ENCODE results near the gene SHISA4.
"Not testable (repeated sequence)": the region's sequence is repeated elsewhere in the genome, so short reads cannot be mapped to it uniquely, and the experiment has no call there.

The SHISA4 gene

DNA sequence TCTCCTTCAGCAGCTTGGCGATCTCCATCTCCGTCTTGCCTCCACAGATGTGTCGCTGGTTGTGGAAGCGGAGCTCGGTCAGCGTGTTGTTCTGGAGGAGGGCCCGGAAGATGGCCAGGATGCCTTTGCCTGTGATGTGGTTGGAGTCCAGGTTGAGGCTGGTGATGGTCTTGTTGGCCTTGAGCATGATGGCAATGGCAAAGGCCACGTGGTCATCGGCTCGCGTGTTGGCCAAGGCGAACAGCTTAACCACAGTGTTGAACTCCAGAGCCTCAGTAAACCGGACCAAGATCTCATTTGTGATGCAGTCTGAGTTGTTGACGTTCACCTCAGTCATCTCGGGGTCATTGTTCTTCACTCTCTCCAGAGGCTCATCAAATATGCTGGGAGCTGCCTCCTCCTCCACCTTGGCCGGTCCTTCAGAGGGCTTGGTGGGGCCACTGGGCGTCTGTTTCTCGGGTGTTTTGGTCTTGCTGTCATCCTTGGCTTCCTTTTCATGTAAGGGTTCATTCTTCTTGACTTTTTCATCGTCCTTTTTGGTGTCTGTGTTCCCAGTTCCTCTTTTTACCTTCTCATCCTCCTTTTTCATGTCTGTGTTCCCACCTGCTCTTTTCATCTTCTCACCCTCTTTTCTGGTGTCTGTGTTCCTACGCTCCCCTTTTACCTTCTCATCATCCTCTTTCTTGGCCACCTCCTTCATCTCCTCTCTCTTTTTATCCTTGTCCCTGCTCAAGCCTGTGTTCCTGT lies 11.2 kb downstream of the SHISA4 start:
- DNase-seq, result no peak

DNA sequence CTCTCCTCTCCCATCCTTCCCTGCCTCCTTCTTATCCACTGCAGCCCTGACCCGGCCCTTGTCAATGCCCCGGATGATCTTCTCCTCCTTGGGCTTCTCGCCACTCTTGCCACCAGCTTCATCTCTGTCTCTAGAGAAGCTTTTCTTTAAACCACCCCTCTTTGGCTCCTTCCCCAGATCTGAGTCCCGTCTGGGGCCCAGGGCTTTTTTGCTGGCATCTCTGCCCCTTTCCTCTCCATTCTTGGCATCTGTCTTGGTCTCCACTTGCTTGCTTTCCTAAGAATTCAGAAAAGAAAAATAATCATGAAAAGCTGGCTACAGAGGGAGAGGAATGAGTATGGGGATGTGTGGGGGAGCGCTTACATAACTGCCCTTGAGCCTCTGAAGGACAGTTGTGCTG lies 11.8 kb downstream of the SHISA4 start:
- DNase-seq, result no peak

DNA sequence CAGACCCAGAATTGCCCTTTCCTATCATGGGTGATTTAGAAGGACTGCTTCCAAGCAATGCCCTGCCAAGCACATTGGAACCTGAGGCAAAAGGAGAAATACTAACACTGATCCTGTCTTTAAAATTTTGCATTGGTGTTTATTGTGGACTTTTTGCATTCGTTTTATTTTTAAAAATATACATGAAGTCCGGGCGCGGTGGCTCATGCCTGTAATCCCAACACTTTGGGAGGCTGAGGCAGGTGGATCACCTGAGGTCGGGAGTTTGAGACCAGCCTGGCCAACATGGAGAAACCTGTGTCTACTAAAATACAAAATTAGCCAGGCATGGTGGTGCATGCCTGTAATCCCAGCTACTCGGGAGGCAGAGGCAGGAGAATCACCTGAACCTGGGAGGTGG lies 12.3 kb downstream of the SHISA4 start:
- not testable (repeated sequence) for DNase-seq

DNA sequence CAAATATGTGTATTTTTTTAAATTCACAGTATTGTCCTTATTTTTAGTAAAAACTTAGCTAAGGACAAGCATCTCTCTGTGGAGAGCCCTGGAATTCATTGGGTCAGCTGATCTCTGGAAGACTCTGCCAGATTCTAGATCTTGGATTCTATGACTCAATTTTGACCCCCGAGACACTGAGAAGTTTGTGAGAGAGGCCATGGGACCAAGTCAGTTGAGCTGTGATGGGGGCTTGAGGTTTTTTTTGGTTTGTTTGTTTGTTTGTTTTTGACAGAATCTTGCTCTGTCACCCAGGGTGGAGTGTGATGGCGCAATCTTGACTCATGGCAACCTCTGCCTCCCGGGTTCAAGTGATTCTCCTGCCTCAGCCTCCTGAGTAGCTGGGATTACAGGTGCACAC lies 13.5 kb downstream of the SHISA4 start:
- DNase-seq, result no peak

DNA sequence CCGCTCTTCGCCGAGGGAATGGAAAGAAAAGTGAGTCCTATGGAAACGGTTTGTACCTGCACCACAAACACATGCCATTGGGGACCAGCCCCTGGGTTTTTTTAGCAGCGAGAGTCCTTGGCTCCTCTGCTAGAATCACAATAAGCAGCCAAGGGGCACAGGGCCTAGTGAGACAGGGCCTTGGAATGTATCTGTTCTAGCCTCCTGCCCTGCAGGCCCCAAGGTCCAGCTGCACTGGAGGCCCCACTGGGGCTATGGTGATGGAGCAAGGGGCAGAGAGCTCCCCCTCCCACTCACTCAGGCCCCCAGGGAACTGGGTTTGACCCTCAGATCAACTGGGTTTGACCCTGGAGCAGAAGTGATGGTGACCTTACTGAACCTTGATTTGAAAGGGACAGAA lies 14.4 kb downstream of the SHISA4 start:
- DNase-seq, result no peak

DNA sequence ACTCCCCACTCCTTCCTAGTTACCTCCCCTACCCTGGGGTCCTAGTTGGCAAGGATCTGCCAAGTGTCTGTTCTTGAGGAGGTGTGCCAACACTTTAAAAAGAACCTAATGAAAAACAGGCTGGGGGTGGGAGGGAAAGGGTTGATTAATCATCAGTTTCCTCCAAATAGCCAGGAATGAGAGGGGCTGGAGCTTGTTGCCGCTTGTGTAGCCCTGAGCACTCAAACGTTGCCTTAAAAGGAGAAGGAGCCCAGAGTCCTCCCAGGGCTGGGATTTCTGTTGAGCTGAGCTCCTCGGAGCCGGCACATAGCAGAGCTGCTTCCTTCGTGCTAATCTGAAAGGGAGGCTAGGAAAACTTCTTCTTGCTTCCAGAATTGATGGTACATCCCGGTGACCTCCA lies 15.9 kb downstream of the SHISA4 start:
- no peak for DNase-seq

DNA sequence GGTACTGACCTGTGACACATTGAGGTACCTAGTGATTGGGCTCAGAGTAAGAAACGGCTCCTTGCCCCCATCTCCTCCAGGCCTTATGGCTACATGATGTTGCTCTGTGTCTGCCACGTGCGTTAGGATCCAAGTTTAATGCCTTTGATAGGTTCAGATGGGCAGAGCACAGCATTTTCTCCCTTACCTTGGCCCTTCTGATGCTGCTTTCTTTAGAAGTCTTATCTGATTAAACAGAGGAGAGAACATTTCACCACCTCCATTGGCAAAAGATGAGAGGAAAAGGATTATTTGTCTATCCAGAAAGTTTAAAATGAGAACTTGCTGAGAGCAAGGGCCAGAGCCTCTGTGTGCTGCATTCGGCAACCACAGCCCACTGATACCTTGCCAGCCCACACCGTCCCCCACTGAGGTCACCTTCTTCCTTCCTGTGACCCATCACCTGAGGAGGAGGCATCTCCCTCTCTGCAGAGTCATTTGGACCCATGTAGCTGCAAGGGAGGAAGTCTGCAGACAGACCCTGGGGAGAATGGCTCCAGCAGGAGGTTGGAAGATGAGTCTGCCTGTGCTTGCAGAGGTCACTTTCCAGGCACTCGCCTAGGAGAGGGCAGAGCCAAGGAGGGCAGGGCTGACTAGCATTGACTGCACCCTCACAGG lies 16.7 kb downstream of the SHISA4 start:
- DNase-seq, result no peak

DNA sequence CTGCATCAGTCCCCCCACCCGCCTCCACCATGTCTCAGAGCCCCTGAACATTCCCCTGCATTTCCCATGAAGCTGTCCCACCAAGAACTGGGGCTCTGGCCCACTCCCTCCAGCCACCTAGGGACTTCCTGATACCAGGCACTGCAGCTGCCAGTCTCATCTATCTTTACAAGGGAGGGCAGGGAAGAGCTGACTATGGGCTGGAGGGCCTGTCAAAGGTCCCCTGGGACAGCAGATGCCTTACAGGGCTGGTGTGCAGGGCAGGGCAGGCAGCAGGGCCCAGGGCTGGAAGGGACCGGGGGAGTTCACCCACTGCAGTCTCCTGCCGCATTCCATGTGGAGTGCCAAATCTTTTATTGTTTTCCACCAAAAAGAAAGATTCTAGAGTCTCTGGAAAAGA lies 17.6 kb downstream of the SHISA4 start:
- no peak for DNase-seq

DNA sequence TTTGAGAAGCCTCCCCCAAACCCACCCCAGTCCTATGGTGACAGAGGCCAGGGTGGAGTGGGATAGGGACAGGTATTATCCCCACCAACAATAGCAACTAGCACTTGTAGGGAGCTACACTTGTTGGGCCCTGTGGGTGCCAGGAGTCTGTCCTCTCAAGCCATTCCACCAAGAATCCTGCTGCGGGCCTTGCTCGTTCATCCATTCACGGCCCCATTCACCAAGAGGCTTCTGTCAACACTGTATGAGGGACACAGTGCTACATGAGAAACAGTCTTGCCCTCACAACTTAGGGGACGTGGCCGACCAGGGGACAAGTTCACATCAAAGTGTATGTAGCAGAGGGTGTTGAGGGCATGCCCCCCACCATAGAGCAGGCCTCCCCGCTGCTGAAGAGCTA lies 18.9 kb downstream of the SHISA4 start:
- no peak for DNase-seq

DNA sequence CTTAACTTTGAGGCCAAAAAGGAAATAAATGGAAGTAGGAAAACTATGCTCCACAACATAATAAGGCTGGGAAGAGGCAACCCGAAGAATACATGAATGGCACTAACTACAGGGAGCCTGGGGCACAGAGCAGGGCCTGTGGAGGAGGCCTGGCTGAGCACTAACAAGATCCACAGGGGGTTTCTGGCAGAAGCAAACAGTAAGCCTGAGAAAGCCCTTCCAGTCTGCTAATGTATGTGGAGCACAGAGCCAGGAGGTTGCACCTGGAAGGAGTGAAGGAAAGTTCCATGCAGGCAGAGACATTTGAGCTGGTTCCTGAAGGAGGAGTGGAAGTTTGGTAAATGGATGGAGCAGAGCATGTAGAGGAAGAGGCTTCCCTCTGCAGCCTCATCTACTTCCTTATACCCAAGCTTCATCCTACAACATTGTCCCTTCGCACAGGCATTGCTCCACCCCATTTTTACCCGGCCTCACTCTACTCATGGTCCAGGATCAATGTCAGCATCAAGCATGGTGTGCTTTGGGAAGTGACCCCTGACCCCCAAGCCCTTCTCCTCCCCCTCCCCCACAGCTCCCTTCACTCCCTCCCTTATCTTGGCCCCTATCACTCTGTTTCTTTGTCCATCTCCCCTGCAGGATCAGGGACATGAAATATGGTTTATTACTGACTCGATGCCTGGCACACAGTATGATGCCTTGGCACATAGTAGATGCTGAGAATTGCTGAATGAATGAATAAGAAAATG lies 23.3 kb downstream of the SHISA4 start:
- no peak for DNase-seq

DNA sequence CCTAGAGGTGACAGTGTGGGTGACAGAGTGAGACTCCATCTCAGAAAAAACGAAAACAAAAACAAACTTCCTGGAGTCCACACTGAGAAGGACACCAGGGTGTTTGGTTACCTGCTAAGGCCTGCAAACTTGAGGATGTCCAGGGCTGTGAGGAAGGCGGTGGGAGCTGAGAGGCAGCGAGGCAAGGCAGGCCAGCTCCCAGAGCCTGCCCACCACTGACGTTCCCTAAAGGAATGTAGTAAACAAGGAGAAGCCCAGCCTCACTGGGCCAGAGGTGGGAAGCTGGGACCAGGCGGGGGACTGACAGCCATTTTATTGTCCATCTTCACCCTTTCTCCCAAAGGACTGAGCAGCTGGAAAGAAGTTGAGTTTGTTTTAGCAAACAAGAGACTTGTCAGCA lies 24.1 kb downstream of the SHISA4 start:
- no peak for DNase-seq

DNA sequence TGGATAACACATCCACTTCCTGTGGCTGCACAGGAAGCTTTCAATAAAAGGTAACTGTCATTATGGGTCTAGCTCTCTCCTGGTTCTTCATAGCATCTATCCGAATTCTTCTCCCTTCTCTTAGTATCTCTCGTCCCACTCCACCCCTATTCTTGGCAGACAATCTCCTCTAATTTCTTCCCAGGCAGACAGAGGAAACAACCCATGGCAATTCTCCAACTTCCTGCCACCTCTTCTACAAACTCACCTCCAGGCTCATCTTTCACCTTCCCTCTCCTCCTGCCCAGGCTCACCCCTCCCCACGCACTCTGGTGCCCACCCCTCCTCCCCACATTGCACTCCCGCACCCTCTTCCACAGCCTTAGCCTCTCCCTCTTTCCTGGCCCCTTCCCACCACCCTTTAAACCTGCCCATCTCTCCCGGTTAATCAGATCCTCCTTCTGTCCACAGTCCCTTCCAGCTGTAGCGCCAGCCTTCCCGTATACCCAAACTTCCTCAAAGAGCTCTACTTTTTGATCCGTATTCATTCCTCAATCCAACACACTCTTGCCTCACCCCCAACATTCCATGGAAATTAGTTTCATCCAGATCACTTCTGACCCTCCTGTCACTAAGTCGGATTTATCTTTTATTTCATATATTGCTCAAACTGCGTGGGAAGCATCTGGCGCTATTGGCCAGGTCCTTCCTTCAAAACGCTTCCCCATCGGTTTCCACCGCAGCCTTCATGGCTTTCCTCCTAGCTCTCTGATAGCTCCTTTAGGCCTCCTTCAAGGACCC lies 25.9 kb downstream of the SHISA4 start:
- DNase-seq, result no peak

DNA sequence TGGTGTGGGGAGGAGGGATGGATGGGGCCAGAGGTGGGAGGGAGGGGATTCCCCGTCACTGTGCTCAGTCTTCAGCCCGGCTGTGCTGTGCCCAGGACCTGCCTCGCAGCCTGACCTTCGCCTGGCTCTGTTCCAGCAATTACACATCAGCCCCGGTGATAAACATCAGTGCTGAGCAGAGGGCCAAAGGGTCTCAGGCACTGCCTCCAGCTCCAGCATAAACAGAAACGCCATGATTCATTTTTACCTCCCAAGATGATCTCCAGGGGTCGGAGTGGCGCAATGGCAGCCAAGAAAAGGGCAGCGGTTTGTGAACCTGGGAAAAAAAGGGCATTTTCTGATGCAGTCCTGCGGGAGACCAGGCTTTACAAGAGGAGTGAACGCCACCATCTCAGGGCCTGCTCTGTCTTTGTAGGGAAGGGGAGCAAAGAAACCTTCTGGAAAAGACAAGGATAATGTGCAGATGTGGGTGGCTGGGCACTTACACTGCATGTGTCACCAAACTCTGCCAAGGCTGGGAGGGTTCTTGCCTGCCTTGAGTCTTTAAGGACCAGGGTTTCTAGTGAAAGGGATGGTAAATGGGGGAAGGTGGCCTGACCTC lies 28.1 kb downstream of the SHISA4 start:
- no peak for DNase-seq

DNA sequence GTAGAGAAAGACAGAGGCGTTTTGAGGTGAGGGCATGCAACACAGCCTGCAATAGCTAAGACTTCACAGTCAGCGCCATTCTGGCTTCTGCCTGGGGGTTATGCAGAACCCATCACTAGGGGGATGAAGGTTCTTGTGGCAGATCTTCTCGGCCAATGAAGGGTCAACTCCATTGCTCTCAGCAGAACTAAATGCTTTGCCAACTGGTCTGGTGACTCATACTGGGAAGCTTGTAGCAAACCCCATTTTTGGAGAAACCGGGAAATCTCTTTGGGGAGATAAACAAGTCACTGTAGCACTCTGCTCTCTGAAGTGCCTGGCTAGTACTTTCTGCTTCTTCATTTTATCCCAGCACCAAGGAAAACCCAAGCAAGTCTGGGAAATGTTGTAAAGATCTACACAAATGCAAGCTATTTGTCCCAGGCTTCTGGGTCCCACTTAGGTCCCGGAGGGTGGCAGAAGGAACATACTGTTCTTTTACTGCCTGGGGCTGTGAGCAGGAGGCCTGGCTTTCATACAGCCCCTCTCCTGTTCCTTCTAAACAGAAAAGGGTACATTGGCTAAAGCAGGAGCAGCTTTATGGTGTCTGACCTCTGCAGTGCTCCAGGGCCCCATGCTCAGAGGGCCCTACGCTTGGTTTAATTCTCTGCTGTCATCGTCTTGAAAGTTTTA lies 28.8 kb downstream of the SHISA4 start:
- no peak for DNase-seq

DNA sequence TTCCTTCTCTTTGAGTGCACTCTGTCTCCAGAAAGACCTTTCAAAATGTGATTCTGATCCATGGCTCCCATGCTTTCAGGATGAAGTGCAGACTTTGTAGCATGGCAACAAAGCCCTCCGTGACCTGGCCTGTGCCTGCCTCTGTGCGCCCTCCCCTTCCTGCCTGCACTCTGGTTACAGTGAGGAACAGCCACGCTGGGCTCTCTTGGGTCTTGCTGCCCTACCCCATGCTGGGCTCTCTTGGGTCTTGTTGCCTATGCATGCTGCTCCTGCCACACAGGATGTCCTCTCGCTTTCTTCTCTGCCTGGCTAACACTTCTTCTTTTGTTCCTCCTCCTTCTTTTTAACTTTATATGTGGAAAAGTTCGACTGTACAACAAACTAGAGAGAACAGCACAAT lies 29.6 kb downstream of the SHISA4 start:
- DNase-seq, result no peak

DNA sequence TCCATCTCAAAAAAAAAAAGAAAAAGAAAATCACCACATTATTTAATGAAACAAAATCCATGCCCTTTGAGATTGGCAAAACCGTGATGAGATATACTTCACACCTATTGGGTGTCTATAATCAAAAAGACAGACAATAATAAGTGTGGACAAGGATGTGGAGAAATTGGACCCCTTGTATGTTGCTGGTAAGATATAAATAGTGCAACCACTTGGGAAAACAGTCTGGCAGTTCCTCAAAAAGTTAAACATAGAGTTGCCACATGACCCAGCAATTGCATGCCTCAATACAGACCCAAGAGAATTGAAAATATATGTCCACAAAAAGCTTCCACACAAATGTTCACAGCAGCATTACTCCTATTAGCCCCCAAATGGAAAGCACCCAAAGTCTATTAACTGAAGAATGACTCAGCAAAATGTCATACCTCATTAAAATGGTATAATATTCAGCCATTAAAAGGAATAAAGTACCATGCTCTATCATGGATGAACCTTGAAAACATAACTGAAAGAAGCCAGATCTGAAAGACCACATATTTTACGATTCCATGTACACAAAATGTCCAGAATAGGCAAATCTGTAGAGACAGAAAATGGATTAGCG lies 33.4 kb downstream of the SHISA4 start:
- DNase-seq, result no peak

DNA sequence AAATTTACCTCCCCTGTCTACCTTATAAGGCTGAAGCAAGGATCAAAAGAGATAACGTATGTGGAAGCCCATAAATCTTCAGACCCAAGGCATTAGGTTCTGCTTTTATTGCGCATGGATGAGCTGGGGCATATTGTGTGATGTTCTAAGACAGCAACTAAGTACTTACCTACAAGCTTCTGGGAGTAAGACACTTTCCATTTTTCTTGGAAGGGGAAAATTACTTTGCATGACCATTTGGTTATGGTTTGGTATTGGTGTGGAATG lies 36.5 kb downstream of the SHISA4 start:
- DNase-seq, result no peak

DNA sequence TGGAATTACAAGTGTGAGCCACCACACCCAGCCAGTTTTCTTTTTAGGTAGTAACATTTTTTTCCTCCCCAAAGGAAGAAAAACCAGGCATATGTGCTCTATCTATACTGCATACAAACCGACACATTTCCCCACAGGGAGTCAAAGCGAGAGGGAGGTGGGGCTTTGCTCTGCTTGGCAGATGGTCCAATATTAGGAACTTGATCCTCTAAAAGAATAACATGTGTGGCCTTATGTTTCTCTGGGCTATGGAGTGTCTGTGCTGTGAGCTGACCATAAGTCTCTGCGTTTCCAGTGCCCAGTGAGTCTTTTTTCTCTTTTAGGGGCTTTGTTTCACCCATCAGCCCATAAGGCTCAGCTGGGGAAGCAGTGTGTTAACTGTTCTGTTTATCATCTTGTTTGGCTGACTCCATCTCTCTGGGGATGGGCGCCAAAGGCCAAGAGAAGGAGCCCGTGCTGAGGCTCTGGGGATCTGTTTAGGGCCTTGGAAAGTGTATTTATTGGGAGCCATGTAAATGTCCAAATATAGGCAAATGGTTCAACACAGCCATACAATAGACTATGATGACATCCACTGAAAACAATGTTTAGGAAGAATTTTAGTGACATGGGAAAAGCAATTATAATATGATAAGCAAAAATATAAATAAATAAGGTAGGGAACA lies 37.4 kb downstream of the SHISA4 start:
- DNase-seq, result no peak

DNA sequence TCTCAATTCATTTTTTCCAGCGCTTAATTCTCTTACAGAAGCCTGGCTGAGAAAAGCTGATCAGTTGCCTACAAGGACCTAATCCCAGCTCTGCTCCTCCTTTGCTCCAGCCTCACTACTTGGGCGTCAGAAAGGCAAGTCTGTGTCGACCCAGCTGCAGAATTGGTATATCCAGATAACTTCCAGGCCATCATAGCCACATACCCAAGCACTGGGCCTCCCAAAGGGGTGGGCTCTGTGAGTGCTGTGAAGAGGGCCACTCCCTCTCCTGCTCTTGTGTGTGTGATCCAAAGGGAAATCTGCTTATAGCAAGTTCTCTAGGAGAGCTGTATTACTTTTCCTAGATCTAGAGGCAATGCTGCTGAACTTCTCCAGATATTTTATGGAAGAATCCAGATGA lies 39.6 kb downstream of the SHISA4 start:
- DNase-seq, result no peak

DNA sequence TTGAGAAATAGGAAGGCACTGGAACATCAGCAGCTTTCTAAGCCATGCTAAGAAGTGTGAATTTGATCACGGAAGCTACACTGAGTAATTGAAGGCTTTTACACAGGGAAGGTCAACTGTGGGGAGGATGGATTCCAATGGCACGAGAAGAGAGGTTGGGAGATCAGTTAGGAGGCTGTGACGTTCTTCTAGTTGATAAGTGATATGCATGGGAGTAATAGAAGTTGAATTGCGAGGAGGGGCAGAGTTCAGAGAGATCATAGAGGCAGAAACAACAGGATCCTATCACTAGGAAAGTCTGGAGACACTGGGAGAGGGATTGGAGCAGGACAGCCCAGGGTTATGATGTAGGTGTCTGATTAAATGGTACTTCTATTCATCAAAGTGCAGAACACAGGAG lies 41.4 kb downstream of the SHISA4 start:
- no peak for DNase-seq

DNA sequence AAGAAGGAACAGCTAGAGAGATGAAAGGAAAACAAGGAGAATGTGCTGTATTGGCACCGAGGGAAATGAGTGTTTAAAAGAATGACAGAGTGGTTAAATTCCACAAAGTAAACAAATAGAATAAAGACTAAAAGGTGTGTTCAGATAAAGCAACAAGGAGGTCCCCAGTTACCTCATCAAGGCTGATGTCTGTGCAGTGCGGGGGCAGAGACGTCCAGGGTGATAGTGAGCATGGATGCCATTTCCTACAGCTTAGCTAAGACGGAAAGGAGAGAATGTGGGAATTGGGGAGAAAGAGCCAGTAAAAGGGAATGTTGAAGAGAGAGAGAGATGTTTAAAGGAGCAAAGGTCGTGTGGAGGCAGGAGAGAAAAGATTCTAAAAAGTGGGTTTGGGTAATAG lies 42.1 kb downstream of the SHISA4 start:
- no peak for DNase-seq
